Nephron progenitor cell (in vitro differentiated cells): ENCODE results near the gene DYNC1H1.
"Not testable (repeated sequence)": the region's sequence is repeated elsewhere in the genome, so short reads cannot be mapped to it uniquely, and the experiment has no call there.

Source experiments
- DNase-seq: peaks from one replicate; pipeline ENCODE4 v3.0.0; 2021
- H3K27ac Mint-ChIP-seq: 2 replicates; pipeline ENCODE4 v1.8.0; 2021; ENCODE audit warnings: mild to moderate bottlenecking, moderate library complexity, mixed read lengths
- H3K27me3 Mint-ChIP-seq: 2 replicates; pipeline ENCODE4 v1.8.0; 2021; ENCODE audit warnings: mild to moderate bottlenecking, low read depth, mixed read lengths; ENCODE audit not compliant: poor library complexity
- H3K36me3 Mint-ChIP-seq: 2 replicates; pipeline ENCODE4 v1.8.0; 2021; ENCODE audit warnings: low read depth, mixed read lengths
- H3K4me1 Mint-ChIP-seq: 2 replicates; pipeline ENCODE4 v1.8.0; 2021; ENCODE audit warnings: mixed read lengths
- H3K4me3 Mint-ChIP-seq: 2 replicates; pipeline ENCODE4 v1.8.0; 2021; ENCODE audit warnings: mild to moderate bottlenecking, moderate library complexity, mixed read lengths
- H3K9me3 Mint-ChIP-seq: 2 replicates; pipeline ENCODE4 v1.8.0; 2021; ENCODE audit warnings: mild to moderate bottlenecking, moderate library complexity, mixed read lengths
- TF ChIP-seq, protein P1 (sequence below): fragments of 200-600 bp; sonication (generic); IDR thresholded peaks from 2 replicates; pipeline ENCODE4 v1.5.0; 2021; ENCODE audit warnings: antibody characterized with exemption

DYNC1H1 gene

DNA sequence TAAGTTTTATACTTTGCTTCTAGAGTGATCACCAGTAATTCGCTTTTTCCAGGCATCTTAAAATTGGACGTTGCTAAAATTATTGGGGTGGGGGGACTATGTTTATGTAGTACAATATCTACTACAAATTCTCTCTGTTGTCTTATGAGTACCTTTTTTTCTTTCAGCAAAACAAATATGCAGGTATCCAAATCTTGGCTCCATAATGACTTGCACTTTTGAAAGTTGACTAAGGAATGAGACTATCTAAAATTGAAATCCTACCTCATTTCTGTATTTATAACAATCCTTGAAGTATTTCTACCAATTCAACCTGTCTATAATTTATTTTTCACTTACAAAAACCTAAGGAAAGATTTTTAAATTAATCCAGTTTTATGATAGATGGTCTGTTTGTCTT, 2.4 kb downstream of the DYNC1H1 start:
- Mint-ChIP-seq H3K9me3 (no peaks in the 10 kb centered on the region), H3K27me3 (no peaks in the 10 kb centered on the region), H3K4me1 (peaks cover 56% of the 10 kb centered on the region), H3K4me3 (peak overlapping the region; percentile 74), H3K36me3 (peaks cover 24% of the 10 kb centered on the region), H3K27ac (no peak overlapping the region)
- TF ChIP-seq, protein P1, sequence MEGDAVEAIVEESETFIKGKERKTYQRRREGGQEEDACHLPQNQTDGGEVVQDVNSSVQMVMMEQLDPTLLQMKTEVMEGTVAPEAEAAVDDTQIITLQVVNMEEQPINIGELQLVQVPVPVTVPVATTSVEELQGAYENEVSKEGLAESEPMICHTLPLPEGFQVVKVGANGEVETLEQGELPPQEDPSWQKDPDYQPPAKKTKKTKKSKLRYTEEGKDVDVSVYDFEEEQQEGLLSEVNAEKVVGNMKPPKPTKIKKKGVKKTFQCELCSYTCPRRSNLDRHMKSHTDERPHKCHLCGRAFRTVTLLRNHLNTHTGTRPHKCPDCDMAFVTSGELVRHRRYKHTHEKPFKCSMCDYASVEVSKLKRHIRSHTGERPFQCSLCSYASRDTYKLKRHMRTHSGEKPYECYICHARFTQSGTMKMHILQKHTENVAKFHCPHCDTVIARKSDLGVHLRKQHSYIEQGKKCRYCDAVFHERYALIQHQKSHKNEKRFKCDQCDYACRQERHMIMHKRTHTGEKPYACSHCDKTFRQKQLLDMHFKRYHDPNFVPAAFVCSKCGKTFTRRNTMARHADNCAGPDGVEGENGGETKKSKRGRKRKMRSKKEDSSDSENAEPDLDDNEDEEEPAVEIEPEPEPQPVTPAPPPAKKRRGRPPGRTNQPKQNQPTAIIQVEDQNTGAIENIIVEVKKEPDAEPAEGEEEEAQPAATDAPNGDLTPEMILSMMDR, result no peak
- DNase-seq, result no peak

GRCh38 chr14:101968186-101968585, 3.8 kb downstream of the DYNC1H1 start:
- TF ChIP-seq, protein P1, result no peak
- Mint-ChIP-seq H3K27ac (peak overlapping the region; percentile 60), H3K36me3 (peaks cover 24% of the 10 kb centered on the region), H3K9me3 (no peaks in the 10 kb centered on the region), H3K4me1 (peaks cover 64% of the 10 kb centered on the region), H3K4me3 (peak overlapping the region; percentile 8), H3K27me3 (no peaks in the 10 kb centered on the region)
- DNase-seq, result no peak

DNA sequence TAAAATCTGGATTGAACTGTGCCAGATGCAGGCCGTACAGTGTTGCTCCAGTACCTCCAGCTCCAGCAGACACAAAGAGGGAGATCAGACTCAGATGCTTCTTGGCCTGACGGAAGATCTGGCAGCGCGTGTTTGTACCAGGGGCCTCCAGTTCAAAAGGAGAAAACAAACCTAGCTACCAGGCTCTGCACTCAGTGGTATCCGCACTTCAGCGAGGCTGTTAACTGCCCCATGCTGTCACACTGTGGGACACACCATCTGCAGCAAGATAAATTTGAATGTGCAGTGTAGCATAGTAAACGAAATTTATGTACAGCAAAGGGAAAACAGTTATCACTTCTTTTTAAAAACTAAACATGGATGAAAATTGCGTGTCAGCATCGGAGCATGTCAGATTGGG, 5.1 kb downstream of the DYNC1H1 start:
- Mint-ChIP-seq H3K4me3 (no peak overlapping the region), H3K4me1 (peaks cover 57% of the 10 kb centered on the region), H3K36me3 (peaks cover 24% of the 10 kb centered on the region), H3K27me3 (no peaks in the 10 kb centered on the region), H3K9me3 (no peaks in the 10 kb centered on the region), H3K27ac (peak overlapping the region; percentile 56)
- TF ChIP-seq, protein P1, result no peak
- DNase-seq, result no peak

- no peak for DNase-seq
- Mint-ChIP-seq H3K9me3 (no peaks in the 10 kb centered on the region), H3K36me3 (peaks cover 33% of the 10 kb centered on the region), H3K4me3 (no peak overlapping the region), H3K4me1 (peaks cover 53% of the 10 kb centered on the region), H3K27me3 (no peaks in the 10 kb centered on the region), H3K27ac (peak overlapping the region; percentile 98)
- TF ChIP-seq, protein P1, result no peak
Observed at GRCh38 chr14:101970830-101971400, 6.5 kb downstream of the DYNC1H1 start.

GRCh38 chr14:101971458-101971857, 7.1 kb downstream of the DYNC1H1 start:
- Mint-ChIP-seq H3K36me3 (peaks cover 35% of the 10 kb centered on the region), H3K4me1 (peaks cover 48% of the 10 kb centered on the region)
- H3K4me3 Mint-ChIP-seq, DNase-seq, H3K9me3 Mint-ChIP-seq, H3K27me3 Mint-ChIP-seq, H3K27ac Mint-ChIP-seq: not testable (repeated sequence)

DNA sequence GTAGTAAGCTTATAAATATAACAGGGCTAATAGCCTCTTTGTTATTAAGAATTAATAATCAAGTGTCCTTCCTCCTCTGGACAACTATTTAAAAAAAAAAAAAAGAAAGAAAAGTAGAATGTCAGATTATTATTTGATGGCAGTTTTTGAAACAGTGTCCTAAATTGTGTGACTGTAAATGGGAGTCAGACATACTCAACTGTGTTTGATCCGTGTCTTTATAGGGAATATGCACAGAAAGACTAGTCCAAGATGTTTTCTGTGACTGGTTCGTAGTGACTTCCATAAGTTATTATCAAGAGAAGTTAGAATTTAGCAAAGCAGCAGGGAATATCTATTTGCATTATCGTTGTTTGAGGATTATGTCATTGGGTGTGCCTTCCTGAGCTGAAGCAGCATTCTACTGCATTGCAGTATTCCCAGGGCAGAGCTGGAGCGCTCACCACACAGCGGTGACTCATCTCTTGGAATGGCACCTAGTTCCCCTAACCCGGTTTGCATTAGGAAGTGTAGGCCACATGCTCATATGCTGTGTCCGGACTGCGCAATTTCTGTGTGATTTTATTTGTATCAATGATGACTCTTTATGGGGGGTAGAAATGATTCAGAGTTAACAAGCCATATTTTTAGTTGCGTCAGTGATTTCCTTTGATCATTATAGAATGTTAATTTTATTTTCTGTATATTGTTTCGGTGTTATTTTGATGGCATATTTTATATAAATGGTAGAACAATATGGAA, 7.9 kb downstream of the DYNC1H1 start:
- peaks cover 41% of the 10 kb centered on the region for H3K36me3 Mint-ChIP-seq
- H3K27ac Mint-ChIP-seq, result no peak overlapping the region
- peaks cover 40% of the 10 kb centered on the region for H3K4me1 Mint-ChIP-seq
- no peak for DNase-seq
- no peaks in the 10 kb centered on the region for H3K9me3 Mint-ChIP-seq
- TF ChIP-seq, protein P1, result no peak
- H3K27me3 Mint-ChIP-seq, result no peaks in the 10 kb centered on the region
- no peak overlapping the region for H3K4me3 Mint-ChIP-seq
